HCT116 (cell line): ENCODE measurements around the gene ZNF804A. TPM values are rescaled to one million over a fixed set of nuclear protein-coding genes. Genes with fewer than 3 reads are reported as not detected.
"Not testable (repeated sequence)": the region's sequence is repeated elsewhere in the genome, so short reads cannot be mapped to it uniquely, and the experiment has no call there.

ENCODE experiments used
- ATAC-seq: fragments of 200-7000 bp; cut with Tn5 transposase; 2 replicates; pipeline ENCODE4 v1.9.1; 2020; ENCODE audit warnings: mild to moderate bottlenecking, moderate library complexity
- BruUV-seq: library from RNA; stranded (reverse); fragments of 400-500 nt; replicated peaks from 2 replicates; lab custom pipeline; 2021; lab: Mats Ljungman, UMichigan
- CTCF ChIA-PET: fragments of 300-600 bp; sonication (Branson Sonifier 250); formaldehyde crosslinking; loops from one replicate; lab custom pipeline; 2021; ENCODE audit warnings: antibody characterized with exemption; lab: Charles Lee
- POLR2A ChIA-PET: fragments of 300-600, 350-600 bp; sonication (Branson Sonifier 250); formaldehyde crosslinking; loops from one replicate; lab custom pipeline; 2021; ENCODE audit warnings: antibody characterized with exemption; lab: Charles Lee
- RAD21 ChIA-PET, 2 experiments: fragments of 300-600 bp; sonication (Branson Sonifier 250); formaldehyde crosslinking; loops; one replicate each; lab custom pipeline; 2023; ENCODE audit warnings: low total read pairs in 2 of 2; ENCODE audit not compliant: uncharacterized antibody in 2 of 2, unreplicated experiment in 2 of 2, low non-redundant PET in 1 of 2; lab: Charles Lee
- DNase-seq: peaks from one replicate; pipeline ENCODE4 v3.0.0-alpha.2; 2010; ENCODE audit warnings: low read depth, low spot score
- H2AFZ ChIP-seq: fragments of 200-600 bp; shearing (Covaris generic), sonication (generic); 2 replicates; pipeline ENCODE4 v1.6.1; 2017; ENCODE audit warnings: low read depth, mixed run types, mixed read lengths, antibody characterized with exemption, low read length; ENCODE audit not compliant: poor library complexity, severe bottlenecking
- H3K27ac ChIP-seq: 2 replicates; pipeline ENCODE4 v1.5.1; 2012; ENCODE audit warnings: low read depth, low read length
- H3K27me3 ChIP-seq: fragments of 200-600 bp; sonication (generic); 2 replicates; pipeline ENCODE4 v1.6.1; 2016; ENCODE audit warnings: mixed run types, low read length, mixed read lengths; ENCODE audit not compliant: insufficient read depth
- H3K36me3 ChIP-seq, 2 experiments: fragments of 200-500 bp in 1 of 2; fragments of 200-600 bp in 1 of 2; sonication (Bioruptor generic) in 1 of 2; sonication (generic) in 1 of 2; 2 replicates each; pipeline versions ENCODE4 v1.5.1 to v1.6.1; 2014 to 2016; ENCODE audit warnings: low read length in 2 of 2, inconsistent platforms in 1 of 2, mixed read lengths in 1 of 2, mixed run types in 1 of 2; ENCODE audit not compliant: insufficient read depth in 2 of 2, control insufficient read depth in 1 of 2
- H3K4me1 ChIP-seq, 2 experiments: fragments of 200-600 bp in 1 of 2; sonication (generic) in 1 of 2; 2 replicates each; pipeline versions ENCODE4 v1.5.1 to v1.6.1; 2012 to 2017; ENCODE audit warnings: low read length in 2 of 2, inconsistent platforms in 1 of 2, mild to moderate bottlenecking in 1 of 2, mixed read lengths in 1 of 2, mixed run types in 1 of 2, moderate library complexity in 1 of 2; ENCODE audit not compliant: insufficient read depth in 2 of 2, control insufficient read depth in 1 of 2
- H3K4me2 ChIP-seq: fragments of 200-600 bp; sonication (generic); 2 replicates; pipeline ENCODE4 v1.6.1; 2017; ENCODE audit warnings: mixed run types, low read length, mixed read lengths
- H3K4me3 ChIP-seq, 2 experiments: fragments of 200-600 bp in 1 of 2; sonication (generic) in 1 of 2; replicated peaks in 1 of 2; 2 replicates each; pipeline ENCODE4 v1.5.1; 2011 to 2016; ENCODE audit warnings: low read length in 2 of 2, control low read depth in 1 of 2, low read depth in 1 of 2, mild to moderate bottlenecking in 1 of 2, mixed read lengths in 1 of 2, mixed run types in 1 of 2
- H3K79me2 ChIP-seq: fragments of 200-600 bp; sonication (generic); 2 replicates; pipeline ENCODE4 v1.6.1; 2017; ENCODE audit warnings: mild to moderate bottlenecking, mixed run types, low read length, moderate library complexity, mixed read lengths; ENCODE audit not compliant: insufficient read depth
- H3K9ac ChIP-seq: fragments of 200-600 bp; sonication (generic); 2 replicates; pipeline ENCODE4 v1.6.1; 2016; ENCODE audit warnings: low read length, mixed read lengths
- H3K9me2 ChIP-seq: fragments of 200-600 bp; sonication (generic), shearing (Covaris generic); 2 replicates; pipeline ENCODE4 v1.6.1; 2017; ENCODE audit warnings: mixed run types, mild to moderate bottlenecking, moderate library complexity; ENCODE audit not compliant: insufficient read depth
- H3K9me3 ChIP-seq, 2 experiments: fragments of 200-500 bp in 1 of 2; fragments of 200-600 bp in 1 of 2; sonication (Bioruptor generic) in 1 of 2; sonication (generic) in 1 of 2; 2 replicates each; pipeline ENCODE4 v1.6.1; 2014 to 2017; ENCODE audit warnings: low read length in 2 of 2, mixed read lengths in 2 of 2, inconsistent platforms in 1 of 2, low read depth in 1 of 2, mild to moderate bottlenecking in 1 of 2, mixed run types in 1 of 2, moderate library complexity in 1 of 2; ENCODE audit not compliant: control insufficient read depth in 1 of 2, insufficient read depth in 1 of 2
- H4K20me1 ChIP-seq: fragments of 200-600 bp; sonication (generic), shearing (Covaris generic); 2 replicates; pipeline ENCODE4 v1.6.1; 2017; ENCODE audit warnings: mixed run types, mild to moderate bottlenecking, moderate library complexity; ENCODE audit not compliant: insufficient read depth
- JUND ChIP-seq: IDR thresholded peaks from 2 replicates; pipeline ENCODE4 v1.6.1; 2012
- MAX ChIP-seq: IDR thresholded peaks from 2 replicates; pipeline ENCODE4 v1.6.1; 2012
- TCF7L2 ChIP-seq: IDR thresholded peaks from 2 replicates; pipeline ENCODE4 v1.7.0; 2011; ENCODE audit warnings: borderline replicate concordance, inconsistent platforms; ENCODE audit not compliant: insufficient read depth, insufficient read length; ENCODE audit errors: extremely low read depth
- YY1 ChIP-seq: IDR thresholded peaks from 2 replicates; pipeline ENCODE4 v1.6.1; 2011; ENCODE audit warnings: low read length, low read depth, moderate library complexity, mild to moderate bottlenecking; ENCODE audit not compliant: insufficient replicate concordance; ENCODE audit errors: extremely low read depth
- ZBTB33 ChIP-seq: IDR thresholded peaks from 2 replicates; pipeline ENCODE4 v1.6.1; 2011; ENCODE audit warnings: mild to moderate bottlenecking, low read length, moderate library complexity; ENCODE audit not compliant: insufficient replicate concordance; ENCODE audit errors: extremely low read depth
- ZFX ChIP-seq: fragments of 450-650 bp; IDR thresholded peaks from 2 replicates; pipeline ENCODE4 v1.6.1; 2017
- intact Hi-C: fragments of 100-400 bp; cut with micrococcal nuclease; formaldehyde crosslinking; loops from 2 replicates; pipeline ENCODE4 v1.10.0; 2022
- total RNA-seq: library from RNA; stranded (reverse); gene quantifications from one replicate; pipeline ENCODE4 v1.2.1, GENCODE V29; 2021; ENCODE audit not compliant: unreplicated experiment

The ZNF804A gene
- total RNA-seq, 1 experiment from 2014 or later, result 0.61 TPM

DNA sequence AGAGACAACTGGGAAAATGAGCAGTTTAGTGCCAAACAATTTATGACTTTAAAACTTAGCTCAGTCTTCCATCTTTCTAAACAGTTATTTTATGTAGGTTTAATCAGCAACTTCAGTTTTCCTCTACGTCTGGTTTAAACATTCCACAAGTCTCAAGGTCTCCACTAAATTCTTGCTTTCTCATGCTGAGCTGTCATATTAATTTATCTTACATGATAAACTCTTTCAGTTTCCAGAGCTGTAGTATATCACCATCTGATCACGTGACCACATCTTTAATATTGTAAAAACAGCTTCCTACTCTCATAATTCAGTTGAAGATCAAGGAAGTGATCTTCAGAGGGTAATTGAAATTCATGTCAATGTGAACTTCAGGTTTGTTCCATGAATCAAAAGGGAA is 158.6 kb downstream of the ZNF804A start:
- H3K9me3 ChIP-seq, result no peaks in the 10 kb centered on the region
- intact Hi-C loops, result no loop called here
- H3K79me2 ChIP-seq, result no peaks in the 10 kb centered on the region
- no TSS peak for BruUV-seq
- no peak for TF ChIP-seq ZBTB33
- TF ChIP-seq JUND, result no peak
- TF ChIP-seq YY1, result no peak
- TF ChIP-seq MAX, result no peak
- no peak for TF ChIP-seq ZFX
- TF ChIP-seq TCF7L2, result no peak
- ChIA-PET RAD21 (no interaction called here), POLR2A (no interaction called here), CTCF (no interaction called here)
- H4K20me1 ChIP-seq, result no peaks in the 10 kb centered on the region
- H3K27me3 ChIP-seq, result no peaks in the 10 kb centered on the region
- no peak overlapping the region for H3K27ac ChIP-seq
- ATAC-seq (no peak), DNase-seq (no peak)
- H3K9me2 ChIP-seq, result no peaks in the 10 kb centered on the region
- no peak overlapping the region for H3K4me3 ChIP-seq
- H3K9ac ChIP-seq, result no peak overlapping the region
- no peaks in the 10 kb centered on the region for H3K36me3 ChIP-seq
- H3K4me1 ChIP-seq, result no peaks in the 10 kb centered on the region
- H3K4me2 ChIP-seq, result no peak overlapping the region
- H2AFZ ChIP-seq, result no peak overlapping the region

DNA sequence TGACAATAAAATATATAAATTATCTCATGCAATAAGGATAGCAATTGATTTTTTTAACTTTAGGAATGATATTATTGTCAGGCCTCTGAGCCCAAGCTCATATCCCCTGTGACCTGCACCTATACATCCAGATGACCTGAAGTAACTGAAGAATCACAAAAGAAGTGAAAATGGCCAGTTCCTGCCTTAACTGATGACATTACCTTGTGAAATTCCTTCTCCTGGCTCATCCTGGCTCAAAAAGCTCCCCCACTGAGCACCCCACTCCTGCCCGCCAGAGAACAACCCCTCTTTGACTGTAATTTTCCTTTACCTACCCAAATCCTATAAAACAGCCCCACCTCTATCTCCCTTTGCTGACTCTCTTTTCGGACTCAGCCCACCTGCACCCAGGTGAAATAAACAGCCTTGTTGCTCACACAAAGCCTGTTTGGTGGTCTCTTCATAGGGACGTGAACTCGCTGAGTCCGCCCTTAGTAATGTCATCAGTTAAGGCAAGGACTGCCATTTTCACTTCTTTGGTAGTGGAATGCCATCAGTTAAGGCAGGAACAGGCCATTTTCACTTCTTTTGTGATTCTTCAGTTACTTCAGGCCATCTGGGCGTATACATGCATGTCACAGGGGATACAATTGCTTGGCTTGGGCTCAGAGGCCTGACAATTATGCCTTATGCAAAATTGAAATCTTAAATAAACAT is 161.4 kb downstream of the ZNF804A start:
- BruUV-seq, DNase-seq, H3K4me3 ChIP-seq, ATAC-seq, POLR2A ChIA-PET, H3K79me2 ChIP-seq, H3K4me2 ChIP-seq, H3K4me1 ChIP-seq, intact Hi-C loops, H4K20me1 ChIP-seq, H3K27me3 ChIP-seq, H3K9me3 ChIP-seq, H3K9ac ChIP-seq, H3K27ac ChIP-seq, RAD21 ChIA-PET, CTCF ChIA-PET, H3K36me3 ChIP-seq, H2AFZ ChIP-seq, H3K9me2 ChIP-seq: not testable (repeated sequence)
